ENCODE results near the gene JAK2. TPM values are rescaled to one million over a fixed set of nuclear protein-coding genes. Genes with fewer than 3 reads are reported as not detected.

The JAK2 gene
- total RNA-seq, 1 experiment from 2014 or later, result 10.5 TPM

- Histone ChIP-seq H3K27ac (ENCODE audit: low read depth, low read length, poor library complexity, severe bottlenecking) (no peak overlapping the region), H3K9me3 (ENCODE audit: low read depth, low read length, poor library complexity, severe bottlenecking) (no peaks in the 10 kb centered on the region), H3K27me3 (replicated peaks; ENCODE audit: insufficient read depth, low read depth, low read length, poor library complexity) (no peaks in the 10 kb centered on the region), H3K4me3 (ENCODE audit: low read depth, low read length, poor library complexity, severe bottlenecking) (no peak overlapping the region), H3K36me3 (ENCODE audit: insufficient read depth, low read length, poor library complexity, severe bottlenecking) (no peaks in the 10 kb centered on the region), H3K4me1 (ENCODE audit: insufficient read depth, low read length, poor library complexity, severe bottlenecking) (no peaks in the 10 kb centered on the region)
- DNase-seq (ENCODE audit: low spot score), result no peak
- CTCF ChIA-PET, result no interaction called here
- POLR2A ChIA-PET (ENCODE audit: low non-redundant PET), result no interaction called here
- intact Hi-C loops (cut with micrococcal nuclease; ENCODE audit: unreplicated experiment), result no loop called here
- TF ChIP-seq EZH2 (IDR thresholded peaks at IDR 0.05; ENCODE audit: borderline replicate concordance, low read depth, low read length, poor library complexity, severe bottlenecking) (no peak), CTCF (conservative IDR thresholded peaks at IDR 0.05; ENCODE audit: low read depth, low read length) (no peak)
- no TSS peak for BruUV-seq (replicated peaks)
These were observed 26.0 kb upstream of the JAK2 start for GRCh38 chr9:4959031-4959430.

- Histone ChIP-seq H3K36me3 (ENCODE audit: insufficient read depth, low read length, poor library complexity, severe bottlenecking) (no peaks in the 10 kb centered on the region), H3K9me3 (ENCODE audit: low read depth, low read length, poor library complexity, severe bottlenecking) (no peaks in the 10 kb centered on the region), H3K27me3 (replicated peaks; ENCODE audit: insufficient read depth, low read depth, low read length, poor library complexity) (no peaks in the 10 kb centered on the region), H3K4me3 (ENCODE audit: low read depth, low read length, poor library complexity, severe bottlenecking) (no peak overlapping the region), H3K27ac (ENCODE audit: low read depth, low read length, poor library complexity, severe bottlenecking) (no peak overlapping the region), H3K4me1 (ENCODE audit: insufficient read depth, low read length, poor library complexity, severe bottlenecking) (no peaks in the 10 kb centered on the region)
- intact Hi-C loops (cut with micrococcal nuclease; ENCODE audit: unreplicated experiment), result no loop called here
- ChIA-PET CTCF (no interaction called here), POLR2A (ENCODE audit: low non-redundant PET) (no interaction called here)
- DNase-seq (ENCODE audit: low spot score), result no peak
- TF ChIP-seq CTCF (conservative IDR thresholded peaks at IDR 0.05; ENCODE audit: low read depth, low read length), result no peak
- TF ChIP-seq EZH2 (IDR thresholded peaks at IDR 0.05; ENCODE audit: borderline replicate concordance, low read depth, low read length, poor library complexity, severe bottlenecking), result no peak
- no TSS peak for BruUV-seq (replicated peaks)
These were observed 23.0 kb upstream of the JAK2 start for GRCh38 chr9:4962085-4962484.

GRCh38 chr9:4964540-4964939, 20.5 kb upstream of the JAK2 start:
- no peaks in the 10 kb centered on the region for H3K9me3 ChIP-seq (ENCODE audit: low read depth, low read length, poor library complexity, severe bottlenecking)
- no peaks in the 10 kb centered on the region for H3K27me3 ChIP-seq (replicated peaks; ENCODE audit: insufficient read depth, low read depth, low read length, poor library complexity)
- no peak overlapping the region for H3K27ac ChIP-seq (ENCODE audit: low read depth, low read length, poor library complexity, severe bottlenecking)
- ChIA-PET CTCF (no interaction called here), POLR2A (ENCODE audit: low non-redundant PET) (no interaction called here)
- no peak overlapping the region for H3K4me3 ChIP-seq (ENCODE audit: low read depth, low read length, poor library complexity, severe bottlenecking)
- no TSS peak for BruUV-seq (replicated peaks)
- no peak for DNase-seq (ENCODE audit: low spot score)
- TF ChIP-seq EZH2 (IDR thresholded peaks at IDR 0.05; ENCODE audit: borderline replicate concordance, low read depth, low read length, poor library complexity, severe bottlenecking) (no peak), CTCF (conservative IDR thresholded peaks at IDR 0.05; ENCODE audit: low read depth, low read length) (no peak)
- no peaks in the 10 kb centered on the region for H3K4me1 ChIP-seq (ENCODE audit: insufficient read depth, low read length, poor library complexity, severe bottlenecking)
- intact Hi-C loops (cut with micrococcal nuclease; ENCODE audit: unreplicated experiment), result no loop called here
- H3K36me3 ChIP-seq (ENCODE audit: insufficient read depth, low read length, poor library complexity, severe bottlenecking), result no peaks in the 10 kb centered on the region

All from A673 (cell line).